MM.1S (cell line): ENCODE measurements around the gene APOC3.

Experiments
- DNase-seq: peaks from one replicate; pipeline ENCODE4 v3.0.0-alpha.2; 2015
- H2AFZ ChIP-seq: fragments of 300-600 bp; sonication (generic); 2 replicates; pipeline ENCODE4 v1.6.0; 2016; ENCODE audit warnings: antibody characterized with exemption, low read length
- H3F3A ChIP-seq: fragments of 300-600 bp; sonication (generic); 2 replicates; pipeline ENCODE4 v1.6.1; 2016; ENCODE audit warnings: mild to moderate bottlenecking, antibody characterized with exemption, low read length, moderate library complexity, mixed read lengths; ENCODE audit not compliant: insufficient read depth
- H3K27ac ChIP-seq: fragments of 300-600 bp; sonication (generic); 2 replicates; pipeline ENCODE4 v1.5.1; 2016; ENCODE audit warnings: mild to moderate bottlenecking, low read length
- H3K27me3 ChIP-seq: fragments of 300-600 bp; sonication (generic); replicated peaks from 2 replicates; pipeline ENCODE4 v1.6.0; 2016; ENCODE audit warnings: low read length; ENCODE audit not compliant: insufficient read depth
- H3K36me3 ChIP-seq: fragments of 300-600 bp; sonication (generic); replicated peaks from 2 replicates; pipeline ENCODE4 v1.6.1; 2016; ENCODE audit warnings: mild to moderate bottlenecking, low read length, mixed read lengths; ENCODE audit not compliant: insufficient read depth
- H3K4me1 ChIP-seq: fragments of 300-600 bp; sonication (generic); 2 replicates; pipeline ENCODE4 v1.6.1; 2016; ENCODE audit warnings: low read length, mixed read lengths
- H3K4me2 ChIP-seq: fragments of 300-600 bp; sonication (generic); 2 replicates; pipeline ENCODE4 v1.6.0; 2016; ENCODE audit warnings: low read depth, low read length
- H3K4me3 ChIP-seq: fragments of 300-600 bp; sonication (generic); 2 replicates; pipeline ENCODE4 v1.5.1; 2016; ENCODE audit warnings: low read length, mixed read lengths
- H3K79me2 ChIP-seq: fragments of 300-600 bp; sonication (generic); 2 replicates; pipeline ENCODE4 v1.6.1; 2016; ENCODE audit warnings: mixed run types, low read length, mixed read lengths
- H3K9ac ChIP-seq: fragments of 300-600 bp; sonication (generic); 2 replicates; pipeline ENCODE4 v1.6.1; 2016; ENCODE audit warnings: low read length, mixed read lengths
- H3K9me2 ChIP-seq: fragments of 300-600 bp; sonication (generic); replicated peaks from 2 replicates; pipeline ENCODE4 v1.6.1; 2016; ENCODE audit warnings: mild to moderate bottlenecking, low read length, mixed read lengths; ENCODE audit not compliant: insufficient read depth
- H3K9me3 ChIP-seq: fragments of 300-600 bp; sonication (generic); replicated peaks from 2 replicates; pipeline ENCODE4 v1.6.1; 2016; ENCODE audit warnings: mild to moderate bottlenecking, low read length, mixed read lengths; ENCODE audit not compliant: insufficient read depth
- H4K20me1 ChIP-seq: fragments of 300-600 bp; sonication (generic); 2 replicates; pipeline ENCODE4 v1.6.1; 2016; ENCODE audit warnings: mild to moderate bottlenecking, low read length, moderate library complexity, mixed read lengths; ENCODE audit not compliant: insufficient read depth
- CTCF ChIP-seq: fragments of 300-600 bp; sonication (generic); IDR thresholded peaks from 2 replicates; pipeline ENCODE4 v1.5.1; 2016; ENCODE audit warnings: antibody characterized with exemption, low read length, mixed read lengths
- EZH2 ChIP-seq: fragments of 300-600 bp; sonication (generic); optimal IDR thresholded peaks from 2 replicates; pipeline ENCODE3; 2017; ENCODE audit warnings: low read depth, mild to moderate bottlenecking, antibody characterized with exemption, low read length, mixed read lengths
- EZH2phosphoT487 ChIP-seq: fragments of 300-600 bp; sonication (generic); IDR thresholded peaks from 2 replicates; pipeline ENCODE4 v1.6.1; 2018; ENCODE audit warnings: antibody characterized with exemption, low read length

Gene APOC3

GRCh38 chr11:116813781-116814471 lies 15.8 kb upstream of the APOC3 start:
- H2AFZ ChIP-seq: no peak overlapping the region
- no peaks in the 10 kb centered on the region for H3K9me2 ChIP-seq
- no peak overlapping the region for H3K4me2 ChIP-seq
- no peaks in the 10 kb centered on the region for H3K9me3 ChIP-seq
- no peaks in the 10 kb centered on the region for H3K27me3 ChIP-seq
- H3K27ac ChIP-seq: no peak overlapping the region
- no peaks in the 10 kb centered on the region for H4K20me1 ChIP-seq
- H3K36me3 ChIP-seq: no peaks in the 10 kb centered on the region
- H3K79me2 ChIP-seq: no peaks in the 10 kb centered on the region
- no peaks in the 10 kb centered on the region for H3K4me1 ChIP-seq
- DNase-seq: no peak
- TF ChIP-seq CTCF: no peak
- no peak for TF ChIP-seq EZH2phosphoT487
- no peak for TF ChIP-seq EZH2
- H3K4me3 ChIP-seq: no peak overlapping the region
- H3F3A ChIP-seq: no peaks in the 10 kb centered on the region
- no peak overlapping the region for H3K9ac ChIP-seq

GRCh38 chr11:116814502-116814901 lies 15.2 kb upstream of the APOC3 start:
- no peaks in the 10 kb centered on the region for H3K9me3 ChIP-seq
- no peak for DNase-seq
- no peaks in the 10 kb centered on the region for H3K9me2 ChIP-seq
- no peaks in the 10 kb centered on the region for H4K20me1 ChIP-seq
- H3K4me2 ChIP-seq: no peak overlapping the region
- H3K9ac ChIP-seq: no peak overlapping the region
- H3K79me2 ChIP-seq: no peaks in the 10 kb centered on the region
- TF ChIP-seq EZH2 (no peak), EZH2phosphoT487 (no peak), CTCF (no peak)
- no peak overlapping the region for H3K27ac ChIP-seq
- no peak overlapping the region for H2AFZ ChIP-seq
- no peaks in the 10 kb centered on the region for H3K27me3 ChIP-seq
- no peaks in the 10 kb centered on the region for H3F3A ChIP-seq
- H3K4me3 ChIP-seq: no peak overlapping the region
- H3K36me3 ChIP-seq: no peaks in the 10 kb centered on the region
- H3K4me1 ChIP-seq: no peaks in the 10 kb centered on the region

- no peaks in the 10 kb centered on the region for H3K27me3 ChIP-seq
- no peak overlapping the region for H3K27ac ChIP-seq
- no peak for TF ChIP-seq EZH2phosphoT487
- no peak for TF ChIP-seq EZH2
- no peak for TF ChIP-seq CTCF
- H3F3A ChIP-seq: no peaks in the 10 kb centered on the region
- no peaks in the 10 kb centered on the region for H3K9me2 ChIP-seq
- no peaks in the 10 kb centered on the region for H4K20me1 ChIP-seq
- H3K79me2 ChIP-seq: no peaks in the 10 kb centered on the region
- H3K36me3 ChIP-seq: no peaks in the 10 kb centered on the region
- H3K4me2 ChIP-seq: no peak overlapping the region
- H3K4me1 ChIP-seq: no peaks in the 10 kb centered on the region
- DNase-seq: no peak
- no peaks in the 10 kb centered on the region for H3K9me3 ChIP-seq
- H3K9ac ChIP-seq: no peak overlapping the region
- H3K4me3 ChIP-seq: no peak overlapping the region
- no peak overlapping the region for H2AFZ ChIP-seq
Observed at GRCh38 chr11:116819049-116819448, 10.7 kb upstream of the APOC3 start.
